ENCODE data around the gene PTPN11. TPM values are rescaled to one million over a fixed set of nuclear protein-coding genes. Genes with fewer than 3 reads are reported as not detected.

PTPN11 gene
- total RNA-seq, 1 donor from 2014 or later: 86.3 TPM

- H3K4me3 Mint-ChIP-seq: no peak overlapping the region
- H3K27ac Mint-ChIP-seq: no peak overlapping the region
- H3K27me3 Mint-ChIP-seq (ENCODE audit: low read depth): peaks cover 5% of the 10 kb centered on the region
- no peak for DNase-seq (ENCODE audit: low spot score in 2 of 2, unreplicated experiment in 2 of 2)
- peaks cover 7% of the 10 kb centered on the region for H3K4me1 Mint-ChIP-seq
- no peak for TF ChIP-seq CTCF (IDR thresholded peaks at IDR 0.05; ENCODE audit: unreplicated experiment)
- no peaks in the 10 kb centered on the region for H3K36me3 Mint-ChIP-seq
- H3K9me3 Mint-ChIP-seq: no peaks in the 10 kb centered on the region
These were observed 121.3 kb downstream of the PTPN11 start for GRCh38 chr12:112540021-112540420.

DNA sequence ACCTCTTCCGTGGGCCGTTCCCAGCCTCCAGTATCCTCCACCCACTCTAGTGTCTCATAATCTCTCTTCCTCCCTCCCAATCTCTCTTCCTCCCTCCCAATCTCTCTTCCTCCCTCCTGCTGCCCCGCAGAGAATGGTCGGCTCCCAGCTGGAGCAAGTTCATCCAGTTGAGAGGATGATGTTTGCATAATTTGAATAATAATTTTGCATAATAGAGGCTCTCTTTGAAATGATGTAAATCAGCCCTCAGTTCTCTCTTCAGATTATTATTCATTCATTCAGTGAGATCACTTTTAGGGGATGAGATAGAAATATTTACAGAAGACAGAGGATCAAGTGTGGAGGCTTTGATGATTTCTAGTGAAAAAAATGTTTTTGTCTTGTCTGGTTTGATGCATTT lies 125.0 kb downstream of the PTPN11 start:
- Mint-ChIP-seq H3K9me3 (no peaks in the 10 kb centered on the region), H3K4me3 (no peak overlapping the region), H3K4me1 (peaks cover 2% of the 10 kb centered on the region), H3K27ac (no peak overlapping the region), H3K36me3 (no peaks in the 10 kb centered on the region), H3K27me3 (ENCODE audit: low read depth) (peaks cover 16% of the 10 kb centered on the region)
- DNase-seq (ENCODE audit: low spot score in 2 of 2, unreplicated experiment in 2 of 2): no peak
- TF ChIP-seq CTCF (IDR thresholded peaks at IDR 0.05; ENCODE audit: unreplicated experiment): no peak

- Mint-ChIP-seq H3K27me3 (ENCODE audit: low read depth) (peaks cover 16% of the 10 kb centered on the region), H3K9me3 (peaks cover 5% of the 10 kb centered on the region), H3K36me3 (no peaks in the 10 kb centered on the region), H3K4me3 (no peak overlapping the region), H3K27ac (no peak overlapping the region), H3K4me1 (no peaks in the 10 kb centered on the region)
- no peak for DNase-seq (ENCODE audit: low spot score in 2 of 2, unreplicated experiment in 2 of 2)
- TF ChIP-seq CTCF (IDR thresholded peaks at IDR 0.05; ENCODE audit: unreplicated experiment): no peak
These were observed 127.6 kb downstream of the PTPN11 start for GRCh38 chr12:112546339-112546738.

DNA sequence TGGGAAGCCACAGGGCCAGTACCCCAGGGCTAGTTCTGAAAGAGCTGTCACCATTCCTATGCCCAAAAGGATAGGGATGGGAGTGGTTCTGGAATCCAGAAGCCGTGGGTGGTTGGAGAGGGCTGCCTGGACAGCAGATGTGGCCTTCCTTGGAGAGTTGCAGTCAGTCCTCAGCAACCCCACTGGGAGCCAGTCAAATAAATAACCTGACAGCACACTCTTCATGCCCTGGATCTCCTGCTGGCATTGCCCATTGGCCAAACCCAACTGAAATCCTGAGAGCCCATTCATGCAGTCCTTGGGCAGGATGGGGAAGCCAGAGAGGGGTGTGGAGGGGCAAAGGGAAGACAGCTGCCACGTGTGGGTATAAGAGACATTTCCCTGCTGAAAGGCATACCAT lies 128.2 kb downstream of the PTPN11 start:
- H3K27ac Mint-ChIP-seq: no peak overlapping the region
- peaks cover 16% of the 10 kb centered on the region for H3K27me3 Mint-ChIP-seq (ENCODE audit: low read depth)
- no peaks in the 10 kb centered on the region for H3K36me3 Mint-ChIP-seq
- no peak for DNase-seq (ENCODE audit: low spot score in 2 of 2, unreplicated experiment in 2 of 2)
- H3K4me3 Mint-ChIP-seq: no peak overlapping the region
- H3K9me3 Mint-ChIP-seq: peaks cover 5% of the 10 kb centered on the region
- H3K4me1 Mint-ChIP-seq: no peaks in the 10 kb centered on the region
- no peak for TF ChIP-seq CTCF (IDR thresholded peaks at IDR 0.05; ENCODE audit: unreplicated experiment)

GRCh38 chr12:112549031-112549430 lies 130.3 kb downstream of the PTPN11 start:
- H3K36me3 Mint-ChIP-seq: no peaks in the 10 kb centered on the region
- TF ChIP-seq CTCF (IDR thresholded peaks at IDR 0.05; ENCODE audit: unreplicated experiment): no peak
- H3K27ac Mint-ChIP-seq: no peak overlapping the region
- H3K27me3 Mint-ChIP-seq (ENCODE audit: low read depth): peaks cover 18% of the 10 kb centered on the region
- no peak overlapping the region for H3K4me3 Mint-ChIP-seq
- no peak for DNase-seq (ENCODE audit: low spot score in 2 of 2, unreplicated experiment in 2 of 2)
- no peaks in the 10 kb centered on the region for H3K4me1 Mint-ChIP-seq
- peaks cover 13% of the 10 kb centered on the region for H3K9me3 Mint-ChIP-seq

DNA sequence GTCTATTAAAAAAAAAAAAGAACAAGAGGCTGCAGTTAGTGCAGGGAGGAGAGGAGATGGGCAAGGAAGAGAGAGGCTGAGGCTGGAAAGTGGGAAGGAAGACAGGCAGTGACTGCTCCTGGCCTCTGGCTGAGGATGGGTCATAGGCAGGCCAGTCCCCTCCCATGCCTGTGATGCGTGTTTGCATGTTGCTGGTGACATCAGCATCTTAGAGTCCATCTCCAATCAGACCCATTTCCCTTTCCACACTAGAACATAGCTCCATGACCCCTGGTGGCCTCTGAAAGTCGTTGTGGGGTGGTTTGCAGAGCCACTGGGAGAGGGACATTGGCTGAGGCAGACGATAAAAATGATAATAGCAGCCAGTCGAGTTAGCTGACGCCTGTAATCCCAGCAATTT lies 132.9 kb downstream of the PTPN11 start:
- no peaks in the 10 kb centered on the region for H3K4me1 Mint-ChIP-seq
- peaks cover 13% of the 10 kb centered on the region for H3K9me3 Mint-ChIP-seq
- no peaks in the 10 kb centered on the region for H3K36me3 Mint-ChIP-seq
- no peak for TF ChIP-seq CTCF (IDR thresholded peaks at IDR 0.05; ENCODE audit: unreplicated experiment)
- no peak overlapping the region for H3K27ac Mint-ChIP-seq
- DNase-seq (ENCODE audit: low spot score in 2 of 2, unreplicated experiment in 2 of 2): no peak
- H3K27me3 Mint-ChIP-seq (ENCODE audit: low read depth): peaks cover 23% of the 10 kb centered on the region
- H3K4me3 Mint-ChIP-seq: no peak overlapping the region
